GM18511 (cell line): ENCODE data around the gene TMEM88.
A peak's percentile ranks its signal among the peaks of the same experiment; 100 is the strongest.

Source experiments
- ATAC-seq: cut with Tn5 transposase; IDR thresholded peaks from one replicate; pipeline ENCODE4 v1.9.1; 2021; ENCODE audit warnings: mild to moderate bottlenecking, moderate library complexity; ENCODE audit not compliant: unreplicated experiment

TMEM88 gene

DNA sequence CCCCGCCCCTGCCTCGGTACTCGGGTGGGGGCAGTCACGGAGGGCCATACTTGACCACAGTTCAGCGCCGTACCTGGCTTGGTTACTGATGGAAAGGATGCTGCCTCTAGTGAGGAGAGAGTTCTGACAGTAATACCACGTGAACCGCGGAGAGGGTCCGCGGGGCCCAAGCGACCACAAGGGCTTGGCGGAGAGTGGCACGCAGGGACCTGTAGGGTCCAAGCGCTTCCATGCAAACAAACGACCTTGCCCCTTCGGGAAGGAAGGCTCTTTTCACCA is 11.7 kb upstream of the TMEM88 start:
- ATAC-seq, result peak; percentile 1

DNA sequence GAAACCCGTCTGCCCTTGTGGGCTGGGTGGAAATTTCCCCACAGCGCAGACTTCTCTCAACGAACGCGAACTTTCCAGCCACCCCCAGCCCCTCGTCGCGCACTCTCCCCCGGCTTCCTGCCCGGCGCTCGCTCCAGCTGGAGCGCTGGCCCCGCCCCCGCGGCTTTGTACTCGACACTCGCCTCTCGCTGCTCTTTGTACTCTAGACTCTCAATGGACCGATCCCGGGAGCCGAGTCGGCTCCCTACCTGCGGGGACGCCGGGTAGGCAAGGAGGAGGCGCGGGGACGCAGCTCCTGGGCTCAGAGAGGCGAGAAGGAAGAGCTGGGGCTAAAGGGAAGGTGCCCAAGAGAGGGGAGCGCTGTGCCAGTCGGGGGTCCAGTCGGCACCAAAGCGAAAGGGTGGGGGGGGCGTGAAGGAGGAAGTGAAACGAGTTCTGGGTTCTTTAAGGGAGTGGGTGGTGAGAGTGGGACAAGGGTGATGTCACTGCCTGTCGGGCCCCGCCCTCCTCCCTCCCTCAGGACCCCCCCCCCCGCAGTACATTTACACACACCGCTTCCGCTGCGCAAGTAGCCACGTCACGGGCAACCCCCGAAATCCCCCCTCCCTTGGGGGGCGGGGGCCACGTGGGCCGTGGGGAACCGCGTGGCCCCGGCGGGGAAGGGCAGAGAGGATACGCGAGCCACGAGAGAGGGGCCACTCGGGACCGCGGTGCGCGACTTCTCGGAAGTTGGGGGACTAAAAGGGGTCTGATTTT is 11.2 kb upstream of the TMEM88 start:
- ATAC-seq, result peak; percentile 37

DNA sequence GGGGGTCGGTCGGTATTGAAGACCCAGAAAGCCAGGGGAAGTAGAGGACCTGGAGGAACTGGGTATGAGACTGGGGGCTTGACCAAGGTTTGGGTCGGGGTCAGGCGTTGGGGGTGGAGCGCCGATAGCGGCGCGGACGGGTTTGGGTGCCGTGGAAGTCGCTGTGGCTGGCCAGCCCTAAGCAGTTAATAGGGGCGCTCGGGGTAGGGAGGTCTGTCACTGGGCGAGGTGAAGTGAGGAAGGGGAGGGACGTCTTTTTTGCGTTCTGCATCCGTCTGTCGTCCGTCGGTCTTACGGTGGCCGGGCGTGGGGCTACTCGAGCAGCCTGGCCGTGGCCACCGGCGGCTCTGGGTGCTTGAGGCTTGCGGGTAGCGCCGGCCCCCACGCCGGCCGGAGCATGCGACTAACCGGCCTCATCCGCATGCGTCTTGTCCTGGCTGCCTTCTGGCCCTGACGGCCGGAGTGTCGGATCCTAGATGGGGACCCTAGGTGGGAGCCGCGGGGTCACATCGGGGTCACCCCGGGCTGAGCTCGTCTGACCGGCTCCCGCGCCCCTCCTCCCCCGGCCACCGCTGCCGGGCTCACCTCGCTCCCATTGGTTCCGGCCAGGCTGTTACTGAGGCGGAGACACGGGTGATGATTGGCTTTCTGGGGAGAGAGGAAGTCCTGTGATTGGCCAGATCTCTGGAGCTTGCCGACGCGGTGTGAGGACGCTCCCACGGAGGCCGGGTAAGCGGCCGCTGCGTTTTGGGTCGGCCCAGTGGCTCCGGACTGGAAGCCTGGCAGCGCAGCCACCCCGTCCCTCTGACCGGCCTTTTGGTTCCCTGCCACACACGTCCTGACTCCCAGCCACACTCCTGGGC is 10.3 kb upstream of the TMEM88 start:
- ATAC-seq, result peak; percentile 56

DNA sequence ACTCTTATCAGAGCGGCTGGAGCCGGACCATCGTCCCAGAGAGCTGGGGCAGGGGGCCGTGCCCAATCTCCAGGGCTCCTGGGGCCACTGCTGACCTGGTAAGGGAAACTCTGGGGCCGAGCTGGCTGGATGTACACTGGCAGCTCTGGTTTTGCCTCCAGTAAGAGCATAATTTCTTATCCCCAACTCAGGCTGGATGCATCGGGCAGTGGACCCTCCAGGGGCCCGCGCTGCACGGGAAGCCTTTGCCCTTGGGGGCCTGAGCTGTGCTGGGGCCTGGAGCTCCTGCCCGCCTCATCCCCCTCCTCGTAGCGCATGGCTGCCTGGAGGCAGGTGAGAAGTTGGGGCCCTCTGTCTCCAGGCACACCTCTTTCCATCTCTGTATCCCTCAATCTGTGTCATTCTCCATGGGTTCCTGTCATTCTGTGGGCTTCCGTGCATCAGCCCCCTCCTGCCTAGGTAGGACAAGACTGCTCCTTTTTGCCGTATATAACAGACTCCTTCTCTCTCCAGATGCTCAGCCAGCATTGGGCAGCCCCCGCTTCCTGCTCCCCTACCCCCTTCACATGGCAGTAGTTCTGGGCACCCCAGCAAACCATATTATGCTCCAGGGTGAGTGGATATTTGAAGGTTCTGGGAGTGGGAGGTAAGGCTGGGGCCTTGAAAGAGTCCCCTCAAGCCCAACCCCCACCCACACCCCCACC is 9.4 kb upstream of the TMEM88 start:
- no peak for ATAC-seq

DNA sequence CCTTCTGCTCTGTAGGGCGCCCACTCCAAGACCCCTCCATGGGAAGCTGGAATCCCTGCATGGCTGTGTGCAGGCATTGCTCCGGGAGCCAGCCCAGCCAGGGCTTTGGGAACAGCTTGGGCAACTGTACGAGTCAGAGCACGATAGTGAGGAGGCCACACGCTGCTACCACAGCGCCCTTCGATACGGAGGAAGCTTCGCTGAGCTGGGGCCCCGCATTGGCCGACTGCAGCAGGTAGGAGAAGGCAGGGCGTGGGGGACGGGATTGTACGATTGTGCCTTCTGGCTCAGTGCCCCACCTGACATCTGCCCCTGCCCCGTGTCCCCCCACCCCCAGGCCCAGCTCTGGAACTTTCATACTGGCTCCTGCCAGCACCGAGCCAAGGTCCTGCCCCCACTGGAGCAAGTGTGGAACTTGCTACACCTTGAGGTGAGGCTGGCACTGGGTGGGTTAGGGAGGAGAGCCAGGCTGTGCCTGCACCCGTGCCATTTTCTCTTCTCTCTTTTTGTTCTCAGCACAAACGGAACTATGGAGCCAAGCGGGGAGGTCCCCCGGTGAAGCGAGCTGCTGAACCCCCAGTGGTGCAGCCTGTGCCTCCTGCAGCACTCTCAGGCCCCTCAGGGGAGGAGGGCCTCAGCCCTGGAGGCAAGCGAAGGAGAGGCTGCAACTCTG is 8.7 kb upstream of the TMEM88 start:
- ATAC-seq, result no peak

DNA sequence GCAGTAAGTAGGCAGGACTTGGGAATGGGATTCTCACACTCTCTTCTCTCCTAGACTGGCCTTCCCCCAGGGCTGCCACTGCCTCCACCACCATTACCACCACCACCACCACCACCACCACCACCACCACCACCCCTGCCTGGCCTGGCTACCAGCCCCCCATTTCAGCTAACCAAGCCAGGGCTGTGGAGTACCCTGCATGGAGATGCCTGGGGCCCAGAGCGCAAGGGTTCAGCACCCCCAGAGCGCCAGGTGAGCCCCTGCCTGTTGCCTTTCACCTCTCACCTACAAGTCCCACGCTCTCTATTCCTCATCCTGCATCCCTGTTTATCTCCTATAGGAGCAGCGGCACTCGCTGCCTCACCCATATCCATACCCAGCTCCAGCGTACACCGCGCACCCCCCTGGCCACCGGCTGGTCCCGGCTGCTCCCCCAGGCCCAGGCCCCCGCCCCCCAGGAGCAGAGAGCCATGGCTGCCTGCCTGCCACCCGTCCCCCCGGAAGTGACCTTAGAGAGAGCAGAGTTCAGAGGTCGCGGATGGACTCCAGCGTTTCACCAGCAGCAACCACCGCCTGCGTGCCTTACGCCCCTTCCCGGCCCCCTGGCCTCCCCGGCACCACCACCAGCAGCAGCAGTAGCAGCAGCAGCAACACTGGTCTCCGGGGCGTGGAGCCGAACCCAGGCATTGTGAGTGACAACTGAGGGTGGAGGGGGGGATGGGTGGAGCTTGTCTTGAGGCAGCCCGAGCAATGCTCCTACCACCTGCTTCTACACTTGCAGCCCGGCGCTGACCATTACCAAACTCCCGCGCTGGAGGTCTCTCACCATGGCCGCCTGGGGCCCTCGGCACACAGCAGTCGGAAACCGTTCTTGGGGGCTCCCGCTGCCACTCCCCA is 7.9 kb upstream of the TMEM88 start:
- no peak for ATAC-seq

DNA sequence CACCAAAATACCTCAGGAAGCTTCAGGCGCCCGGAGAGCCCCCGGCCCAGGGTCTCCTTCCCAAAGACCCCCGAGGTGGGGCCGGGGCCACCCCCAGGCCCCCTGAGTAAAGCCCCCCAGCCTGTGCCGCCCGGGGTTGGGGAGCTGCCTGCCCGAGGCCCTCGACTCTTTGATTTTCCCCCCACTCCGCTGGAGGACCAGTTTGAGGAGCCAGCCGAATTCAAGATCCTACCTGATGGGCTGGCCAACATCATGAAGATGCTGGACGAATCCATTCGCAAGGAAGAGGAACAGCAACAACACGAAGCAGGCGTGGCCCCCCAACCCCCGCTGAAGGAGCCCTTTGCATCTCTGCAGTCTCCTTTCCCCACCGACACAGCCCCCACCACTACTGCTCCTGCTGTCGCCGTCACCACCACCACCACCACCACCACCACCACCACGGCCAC is 6.7 kb upstream of the TMEM88 start:
- ATAC-seq, result no peak

DNA sequence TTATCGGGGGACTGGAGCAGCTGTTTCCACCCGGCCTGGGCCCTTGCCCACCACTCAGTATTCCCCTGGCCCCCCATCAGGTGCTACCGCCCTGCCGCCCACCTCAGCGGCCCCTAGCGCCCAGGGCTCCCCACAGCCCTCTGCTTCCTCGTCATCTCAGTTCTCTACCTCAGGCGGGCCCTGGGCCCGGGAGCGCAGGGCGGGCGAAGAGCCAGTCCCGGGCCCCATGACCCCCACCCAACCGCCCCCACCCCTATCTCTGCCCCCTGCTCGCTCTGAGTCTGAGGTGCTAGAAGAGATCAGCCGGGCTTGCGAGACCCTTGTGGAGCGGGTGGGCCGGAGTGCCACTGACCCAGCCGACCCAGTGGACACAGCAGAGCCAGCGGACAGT is 6.1 kb upstream of the TMEM88 start:
- ATAC-seq, result no peak

DNA sequence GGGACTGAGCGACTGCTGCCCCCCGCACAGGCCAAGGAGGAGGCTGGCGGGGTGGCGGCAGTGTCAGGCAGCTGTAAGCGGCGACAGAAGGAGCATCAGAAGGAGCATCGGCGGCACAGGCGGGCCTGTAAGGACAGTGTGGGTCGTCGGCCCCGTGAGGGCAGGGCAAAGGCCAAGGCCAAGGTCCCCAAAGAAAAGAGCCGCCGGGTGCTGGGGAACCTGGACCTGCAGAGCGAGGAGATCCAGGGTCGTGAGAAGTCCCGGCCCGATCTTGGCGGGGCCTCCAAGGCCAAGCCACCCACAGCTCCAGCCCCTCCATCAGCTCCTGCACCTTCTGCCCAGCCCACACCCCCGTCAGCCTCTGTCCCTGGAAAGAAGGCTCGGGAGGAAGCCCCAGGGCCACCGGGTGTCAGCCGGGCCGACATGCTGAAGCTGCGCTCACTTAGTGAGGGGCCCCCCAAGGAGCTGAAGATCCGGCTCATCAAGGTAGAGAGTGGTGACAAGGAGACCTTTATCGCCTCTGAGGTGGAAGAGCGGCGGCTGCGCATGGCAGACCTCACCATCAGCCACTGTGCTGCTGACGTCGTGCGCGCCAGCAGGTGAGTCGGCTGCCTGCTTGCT is 5.6 kb upstream of the TMEM88 start:
- ATAC-seq, result no peak

DNA sequence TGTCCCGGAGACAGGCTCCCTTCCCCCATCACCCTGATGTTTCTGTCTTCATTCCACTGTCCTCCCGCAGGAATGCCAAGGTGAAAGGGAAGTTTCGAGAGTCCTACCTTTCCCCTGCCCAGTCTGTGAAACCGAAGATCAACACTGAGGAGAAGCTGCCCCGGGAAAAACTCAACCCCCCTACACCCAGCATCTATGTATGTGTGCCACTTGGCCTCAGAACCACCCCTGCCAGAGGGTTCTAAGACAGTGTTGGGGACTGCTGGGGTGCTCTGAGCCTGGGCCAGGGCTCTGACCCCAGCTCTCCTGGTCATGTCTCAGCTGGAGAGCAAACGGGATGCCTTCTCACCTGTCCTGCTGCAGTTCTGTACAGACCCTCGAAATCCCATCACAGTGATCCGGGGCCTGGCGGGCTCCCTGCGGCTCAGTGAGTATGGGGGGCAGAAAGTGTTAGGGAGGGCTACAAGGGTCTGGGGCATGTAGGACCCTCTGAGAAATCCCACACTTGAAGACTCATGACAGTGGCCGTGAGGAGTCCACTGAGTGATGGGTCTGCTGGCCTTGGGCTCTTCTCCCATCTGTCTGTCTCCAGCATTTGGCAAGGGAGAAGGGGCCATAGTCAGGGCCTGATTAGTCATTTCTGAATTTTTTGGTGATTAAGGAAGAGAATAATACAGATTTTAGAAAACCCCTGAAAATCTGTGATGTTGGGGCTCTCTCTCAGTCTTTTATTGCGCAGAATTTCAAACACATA is 4.9 kb upstream of the TMEM88 start:
- ATAC-seq, result no peak

DNA sequence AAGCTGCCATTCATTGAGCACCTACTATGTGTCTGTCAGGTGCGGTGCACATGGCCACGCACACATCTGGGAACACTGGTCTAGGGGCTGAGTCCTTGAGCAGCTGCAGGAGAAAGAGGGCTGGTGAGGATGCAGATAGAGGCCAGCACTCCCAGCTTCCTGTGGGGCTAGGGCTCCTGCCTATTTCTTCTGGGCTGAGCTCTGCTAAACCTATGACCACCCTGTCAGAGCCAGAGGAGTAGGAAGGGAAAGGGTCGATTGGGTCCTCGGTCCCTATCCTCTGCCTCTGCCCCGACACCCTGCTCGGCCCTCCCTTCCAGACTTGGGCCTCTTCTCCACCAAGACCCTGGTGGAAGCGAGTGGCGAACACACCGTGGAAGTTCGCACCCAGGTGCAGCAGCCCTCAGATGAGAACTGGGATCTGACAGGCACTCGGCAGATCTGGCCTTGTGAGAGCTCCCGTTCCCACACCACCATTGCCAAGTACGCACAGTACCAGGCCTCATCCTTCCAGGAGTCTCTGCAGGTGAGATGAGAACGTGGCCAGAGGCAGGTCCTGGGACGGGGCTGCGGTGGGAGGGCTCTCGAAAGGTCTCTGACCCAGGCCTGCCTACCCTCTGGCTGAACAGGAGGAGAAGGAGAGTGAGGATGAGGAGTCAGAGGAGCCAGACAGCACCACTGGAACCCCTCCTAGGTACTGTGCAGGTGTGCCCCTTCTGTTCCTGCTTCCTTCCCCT is 4.0 kb upstream of the TMEM88 start:
- peak; percentile 9 for ATAC-seq

DNA sequence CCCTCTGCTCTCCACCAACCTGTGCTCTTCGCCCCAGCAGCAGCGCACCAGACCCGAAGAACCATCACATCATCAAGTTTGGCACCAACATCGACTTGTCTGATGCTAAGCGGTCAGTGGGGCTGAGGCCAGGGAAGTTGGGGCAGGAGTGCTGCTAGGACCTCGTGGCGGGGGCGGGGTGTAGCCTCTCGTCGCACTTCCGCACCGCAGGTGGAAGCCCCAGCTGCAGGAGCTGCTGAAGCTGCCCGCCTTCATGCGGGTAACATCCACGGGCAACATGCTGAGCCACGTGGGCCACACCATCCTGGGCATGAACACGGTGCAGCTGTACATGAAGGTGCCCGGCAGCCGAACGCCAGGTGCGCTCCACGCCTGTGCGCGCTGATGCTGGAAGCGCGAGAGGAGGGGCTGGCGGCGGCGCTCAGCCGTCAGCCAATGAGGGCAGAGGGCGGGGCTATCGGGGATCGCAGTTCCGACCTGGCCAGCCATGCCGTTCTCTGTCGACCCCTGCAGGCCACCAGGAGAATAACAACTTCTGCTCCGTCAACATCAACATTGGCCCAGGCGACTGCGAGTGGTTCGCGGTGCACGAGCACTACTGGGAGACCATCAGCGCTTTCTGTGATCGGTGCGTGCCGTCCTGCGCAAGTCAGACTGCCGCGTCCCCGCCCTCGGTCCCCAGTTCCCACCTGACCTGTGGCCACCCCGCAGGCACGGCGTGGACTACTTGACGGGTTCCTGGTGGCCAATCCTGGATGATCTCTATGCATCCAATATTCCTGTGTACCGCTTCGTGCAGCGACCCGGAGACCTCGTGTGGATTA is 3.2 kb upstream of the TMEM88 start:
- peak; percentile 77 for ATAC-seq

DNA sequence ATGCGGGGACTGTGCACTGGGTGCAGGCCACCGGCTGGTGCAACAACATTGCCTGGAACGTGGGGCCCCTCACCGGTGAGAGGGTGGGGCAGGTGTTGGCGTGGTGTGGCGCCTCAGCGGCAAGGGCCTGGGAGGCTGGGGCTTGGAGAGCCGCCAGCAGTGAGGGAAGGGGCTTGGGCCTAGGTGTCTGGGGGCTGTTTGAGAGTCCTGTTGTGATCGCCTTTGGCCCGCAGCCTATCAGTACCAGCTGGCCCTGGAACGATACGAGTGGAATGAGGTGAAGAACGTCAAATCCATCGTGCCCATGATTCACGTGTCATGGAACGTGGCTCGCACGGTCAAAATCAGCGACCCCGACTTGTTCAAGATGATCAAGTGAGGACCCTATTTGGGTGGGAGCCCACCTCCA is 2.6 kb upstream of the TMEM88 start:
- no peak for ATAC-seq

DNA sequence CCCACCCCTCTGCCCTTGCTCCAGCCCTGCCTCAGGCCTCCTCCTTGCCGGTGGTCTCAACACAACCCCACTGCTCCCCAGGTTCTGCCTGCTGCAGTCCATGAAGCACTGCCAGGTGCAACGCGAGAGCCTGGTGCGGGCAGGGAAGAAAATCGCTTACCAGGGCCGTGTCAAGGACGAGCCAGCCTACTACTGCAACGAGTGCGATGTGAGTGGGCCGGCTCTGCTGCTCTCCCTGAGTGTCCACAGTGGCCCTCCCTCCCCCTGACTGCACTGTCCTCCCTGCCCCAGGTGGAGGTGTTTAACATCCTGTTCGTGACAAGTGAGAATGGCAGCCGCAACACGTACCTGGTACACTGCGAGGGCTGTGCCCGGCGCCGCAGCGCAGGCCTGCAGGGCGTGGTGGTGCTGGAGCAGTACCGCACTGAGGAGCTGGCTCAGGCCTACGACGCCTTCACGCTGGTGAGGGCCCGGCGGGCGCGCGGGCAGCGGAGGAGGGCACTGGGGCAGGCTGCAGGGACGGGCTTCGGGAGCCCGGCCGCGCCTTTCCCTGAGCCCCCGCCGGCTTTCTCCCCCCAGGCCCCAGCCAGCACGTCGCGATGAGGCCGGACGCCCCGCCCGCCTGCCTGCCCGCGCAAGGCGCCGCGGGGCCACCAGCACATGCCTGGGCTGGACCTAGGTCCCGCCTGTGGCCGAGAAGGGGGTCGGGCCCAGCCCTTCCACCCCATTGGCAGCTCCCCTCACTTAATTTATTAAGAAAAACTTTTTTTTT is 1.8 kb upstream of the TMEM88 start:
- no peak for ATAC-seq

DNA sequence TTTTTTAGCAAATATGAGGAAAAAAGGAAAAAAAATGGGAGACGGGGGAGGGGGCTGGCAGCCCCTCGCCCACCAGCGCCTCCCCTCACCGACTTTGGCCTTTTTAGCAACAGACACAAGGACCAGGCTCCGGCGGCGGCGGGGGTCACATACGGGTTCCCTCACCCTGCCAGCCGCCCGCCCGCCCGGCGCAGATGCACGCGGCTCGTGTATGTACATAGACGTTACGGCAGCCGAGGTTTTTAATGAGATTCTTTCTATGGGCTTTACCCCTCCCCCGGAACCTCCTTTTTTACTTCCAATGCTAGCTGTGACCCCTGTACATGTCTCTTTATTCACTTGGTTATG is 1.2 kb upstream of the TMEM88 start:
- no peak for ATAC-seq

DNA sequence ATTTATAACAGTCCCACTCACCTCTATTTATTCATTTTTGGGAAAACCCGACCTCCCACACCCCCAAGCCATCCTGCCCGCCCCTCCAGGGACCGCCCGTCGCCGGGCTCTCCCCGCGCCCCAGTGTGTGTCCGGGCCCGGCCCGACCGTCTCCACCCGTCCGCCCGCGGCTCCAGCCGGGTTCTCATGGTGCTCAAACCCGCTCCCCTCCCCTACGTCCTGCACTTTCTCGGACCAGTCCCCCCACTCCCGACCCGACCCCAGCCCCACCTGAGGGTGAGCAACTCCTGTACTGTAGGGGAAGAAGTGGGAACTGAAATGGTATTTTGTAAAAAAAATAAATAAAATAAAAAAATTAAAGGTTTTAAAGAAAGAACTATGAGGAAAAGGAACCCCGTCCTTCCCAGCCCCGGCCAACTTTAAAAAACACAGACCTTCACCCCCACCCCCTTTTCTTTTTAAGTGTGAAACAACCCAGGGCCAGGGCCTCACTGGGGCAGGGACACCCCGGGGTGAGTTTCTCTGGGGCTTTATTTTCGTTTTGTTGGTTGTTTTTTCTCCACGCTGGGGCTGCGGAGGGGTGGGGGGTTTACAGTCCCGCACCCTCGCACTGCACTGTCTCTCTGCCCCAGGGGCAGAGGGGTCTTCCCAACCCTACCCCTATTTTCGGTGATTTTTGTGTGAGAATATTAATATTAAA is 638 bp upstream of the TMEM88 start:
- no peak for ATAC-seq
